SK-N-SH (cell line): ENCODE measurements around the gene PAK1. TPM values are rescaled to one million over a fixed set of nuclear protein-coding genes. Genes with fewer than 3 reads are reported as not detected.

ENCODE experiments used
- CHD2 ChIP-seq: fragments of 150-350 bp; IDR thresholded peaks from 2 replicates; pipeline ENCODE4 v1.6.1; 2018; ENCODE audit warnings: low read length; ENCODE audit not compliant: partially characterized antibody
- CTCF ChIP-seq: fragments of 200-600 bp; sonication (generic); IDR thresholded peaks from 2 replicates; pipeline ENCODE4 v1.6.1; 2017; ENCODE audit warnings: antibody characterized with exemption, mild to moderate bottlenecking, moderate library complexity
- EZH2phosphoT487 ChIP-seq: fragments of 200-600 bp; sonication (generic); IDR thresholded peaks from 2 replicates; pipeline ENCODE4 v1.6.1; 2017; ENCODE audit warnings: low read depth, mixed run types, mild to moderate bottlenecking, antibody characterized with exemption, moderate library complexity, borderline replicate concordance
- FOSL2 ChIP-seq: IDR thresholded peaks from 2 replicates; pipeline ENCODE4 v1.4.0; 2012; ENCODE audit warnings: low read depth, mild to moderate bottlenecking, moderate library complexity, borderline replicate concordance
- FOXJ3 ChIP-seq: sonication (generic); formaldehyde crosslinking; IDR thresholded peaks from 2 replicates; pipeline ENCODE4 v1.5.1; 2020; ENCODE audit warnings: mild to moderate bottlenecking, missing genetic modification reagents
- GABPA ChIP-seq: IDR thresholded peaks from 2 replicates; pipeline ENCODE4 v1.4.0; 2012; ENCODE audit warnings: low read depth, mild to moderate bottlenecking
- IRF3 ChIP-seq: fragments of 150-350 bp; IDR thresholded peaks from 2 replicates; pipeline ENCODE4 v1.6.1; 2016; ENCODE audit warnings: mild to moderate bottlenecking, low read depth, low read length
- JUND ChIP-seq: IDR thresholded peaks from 2 replicates; pipeline ENCODE4 v1.4.0; 2012
- MAX ChIP-seq: IDR thresholded peaks from 2 replicates; pipeline ENCODE4 v1.4.0; 2012; ENCODE audit warnings: low read depth
- MEF2A ChIP-seq: IDR thresholded peaks from 2 replicates; pipeline ENCODE4 v1.4.0; 2012; ENCODE audit warnings: low read depth, borderline replicate concordance
- MXI1 ChIP-seq: IDR thresholded peaks from 2 replicates; pipeline ENCODE4 v1.6.1; 2012; ENCODE audit warnings: mild to moderate bottlenecking, low read depth, low read length, improper control_type of control experiment
- NFIC ChIP-seq: IDR thresholded peaks from 2 replicates; pipeline ENCODE4 v1.4.0; 2012; ENCODE audit warnings: borderline replicate concordance
- NRF1 ChIP-seq: IDR thresholded peaks from 2 replicates; pipeline ENCODE4 v1.6.1; 2012; ENCODE audit warnings: low read depth, mild to moderate bottlenecking, low read length
- POLR2AphosphoS5 ChIP-seq: IDR thresholded peaks from 2 replicates; pipeline ENCODE4 v1.6.1; 2012; ENCODE audit warnings: low read depth, low read length
- RAD21 ChIP-seq: IDR thresholded peaks from 2 replicates; pipeline ENCODE4 v1.6.1; 2012; ENCODE audit warnings: mild to moderate bottlenecking, low read length
- RXRA ChIP-seq: IDR thresholded peaks from 2 replicates; pipeline ENCODE4 v1.4.0; 2012; ENCODE audit warnings: low read depth, mild to moderate bottlenecking, borderline replicate concordance
- SMC3 ChIP-seq: IDR thresholded peaks from 2 replicates; pipeline ENCODE4 v1.6.1; 2012; ENCODE audit warnings: low read depth, low read length, improper control_type of control experiment
- TAF1 ChIP-seq: IDR thresholded peaks from 2 replicates; pipeline ENCODE4 v1.6.1; 2012; ENCODE audit warnings: low read depth, mild to moderate bottlenecking, low read length, moderate library complexity, borderline replicate concordance
- TCF12 ChIP-seq: IDR thresholded peaks from 2 replicates; pipeline ENCODE4 v1.4.0; 2012
- TEAD4 ChIP-seq: IDR thresholded peaks from 2 replicates; pipeline ENCODE4 v1.4.0; 2012; ENCODE audit warnings: mild to moderate bottlenecking, borderline replicate concordance; ENCODE audit not compliant: insufficient read depth
- USF1 ChIP-seq: IDR thresholded peaks from 2 replicates; pipeline ENCODE4 v1.4.0; 2012; ENCODE audit warnings: low read depth, borderline replicate concordance
- USF2 ChIP-seq: fragments of 150-350 bp; IDR thresholded peaks from 2 replicates; pipeline ENCODE4 v1.6.1; 2017; ENCODE audit warnings: antibody characterized with exemption, low read length, low read depth, borderline replicate concordance
- YY1 ChIP-seq: IDR thresholded peaks from 2 replicates; pipeline ENCODE4 v1.4.0; 2012; ENCODE audit warnings: low read depth, mild to moderate bottlenecking
- ZBTB33 ChIP-seq: IDR thresholded peaks from 2 replicates; pipeline ENCODE4 v1.4.0; 2012; ENCODE audit warnings: low read depth, borderline replicate concordance
- polyA plus RNA-seq, 3 experiments: library from polyadenylated mRNA; depleted of rRNA; stranded (reverse); fragments of >200 nt; gene quantifications; 2 replicates each; pipeline ENCODE4 v1.2.3, GENCODE V29; 2012

Gene PAK1
- polyA plus RNA-seq, 1 of the 3 experiments (the other 2 are of a cell fraction): 17.9 TPM

- TF ChIP-seq IRF3: no peak
- TF ChIP-seq MEF2A: no peak
- TF ChIP-seq TCF12: peak; percentile 88
- no peak for TF ChIP-seq TAF1
- no peak for TF ChIP-seq RAD21
- TF ChIP-seq FOSL2: peak; percentile 41; the same call in 1 of the 2 replicates
- no peak for TF ChIP-seq USF2
- TF ChIP-seq CTCF: no peak
- TF ChIP-seq CHD2: no peak
- no peak for TF ChIP-seq YY1
- no peak for TF ChIP-seq NRF1
- TF ChIP-seq TEAD4: peak; percentile 43; the same call in 1 of the 2 replicates
- TF ChIP-seq USF1: no peak
- no peak for TF ChIP-seq ZBTB33
- TF ChIP-seq RXRA: no peak
- TF ChIP-seq GABPA: no peak
- 0 out of 2 replicates have a peak, but pooled peaks have one; percentile 30 for TF ChIP-seq MAX
- no peak for TF ChIP-seq EZH2phosphoT487
- no peak for TF ChIP-seq SMC3
- no peak for TF ChIP-seq MXI1
- TF ChIP-seq FOXJ3 (CRISPR knock-in tag): no peak
- TF ChIP-seq JUND: peak; percentile 47
- TF ChIP-seq NFIC: peak; percentile 90
- TF ChIP-seq POLR2AphosphoS5: no peak
- TF ChIP-seq, all 33 proteins: peak for 9
These were observed 29.1 kb upstream of the PAK1 start (continued) for GRCh38 chr11:77503006-77503405.
